Smooth muscle cell (in vitro differentiated cells): ENCODE measurements around the gene BTBD9. TPM values are rescaled to one million over a fixed set of nuclear protein-coding genes. Genes with fewer than 3 reads are reported as not detected.
"Not testable (repeated sequence)": the region's sequence is repeated elsewhere in the genome, so short reads cannot be mapped to it uniquely, and the experiment has no call there.

Source experiments
- DNase-seq: peaks from one replicate; lab custom pipeline; 2025; ENCODE audit not compliant: unreplicated experiment; lab: John Stamatoyannopoulos, UW
- H2AFZ ChIP-seq: fragments of 200-600 bp; sonication (generic); 2 replicates; pipeline ENCODE4 v1.6.0; 2016; ENCODE audit warnings: antibody characterized with exemption, low read depth, mild to moderate bottlenecking
- H3F3A ChIP-seq: fragments of 200-600 bp; sonication (generic); 2 replicates; pipeline ENCODE4 v1.6.0; 2017; ENCODE audit warnings: antibody characterized with exemption, low read depth
- H3K27ac ChIP-seq: fragments of 200-600 bp; sonication (generic); 2 replicates; pipeline ENCODE4 v1.5.1; 2016; ENCODE audit warnings: low read depth, mild to moderate bottlenecking
- H3K27me3 ChIP-seq: fragments of 200-600 bp; sonication (generic); 2 replicates; pipeline ENCODE4 v1.6.1; 2016; ENCODE audit warnings: low read depth, mild to moderate bottlenecking
- H3K36me3 ChIP-seq: fragments of 200-600 bp; sonication (generic); 2 replicates; pipeline ENCODE4 v1.5.1; 2016; ENCODE audit warnings: low read depth
- H3K4me1 ChIP-seq: fragments of 200-600 bp; sonication (generic); 2 replicates; pipeline ENCODE4 v1.5.1; 2016; ENCODE audit warnings: low read depth
- H3K4me2 ChIP-seq: fragments of 200-600 bp; sonication (generic); 2 replicates; pipeline ENCODE4 v1.6.0; 2016; ENCODE audit warnings: mild to moderate bottlenecking
- H3K4me3 ChIP-seq: fragments of 200-600 bp; sonication (generic); 2 replicates; pipeline ENCODE4 v1.5.1; 2016; ENCODE audit warnings: mild to moderate bottlenecking
- H3K79me2 ChIP-seq: fragments of 200-600 bp; sonication (generic); 2 replicates; pipeline ENCODE4 v1.6.0; 2016; ENCODE audit warnings: low read depth, mild to moderate bottlenecking
- H3K9ac ChIP-seq: fragments of 200-600 bp; sonication (generic); 2 replicates; pipeline ENCODE4 v1.6.0; 2016; ENCODE audit warnings: low read depth
- H3K9me3 ChIP-seq: fragments of 200-600 bp; sonication (generic); replicated peaks from 2 replicates; pipeline ENCODE4 v1.5.1; 2016; ENCODE audit warnings: low read depth
- H4K20me1 ChIP-seq: fragments of 200-600 bp; sonication (generic); 2 replicates; pipeline ENCODE4 v1.6.0; 2016; ENCODE audit warnings: low read depth
- WGBS: methylation state at CpG from one replicate; pipeline ENCODE4 v1.1.7; 2016; ENCODE audit warnings: low lambda C conversion rate; 5-methylcytosine and 5-hydroxymethylcytosine counted together
- polyA plus RNA-seq: library from polyadenylated mRNA; unstranded; fragments of >200 nt; fragmentation: Nextera tagmentation; extraction: Ambion mirVana; gene quantifications from 2 replicates; pipeline ENCODE4 v1.2.1, GENCODE V29; 2016
- total RNA-seq: library from RNA; depleted of rRNA; stranded (reverse); fragments of >200 nt; gene quantifications from 2 replicates; pipeline ENCODE4 v1.2.3, GENCODE V29; 2014
- TF ChIP-seq, protein P1 (sequence below): fragments of 200-600 bp; sonication (generic); IDR thresholded peaks from 2 replicates; pipeline ENCODE4 v1.5.1; 2017; ENCODE audit warnings: borderline replicate concordance, mild to moderate bottlenecking, antibody characterized with exemption; ENCODE audit not compliant: insufficient read depth, poor library complexity, severe bottlenecking

Gene BTBD9
- total and polyA plus RNA-seq, 2 experiments from 2014 or later: 5.6 to 12.5 TPM

- Histone ChIP-seq H3K4me3 (no peak overlapping the region), H3F3A (no peaks in the 10 kb centered on the region), H3K36me3 (no peaks in the 10 kb centered on the region), H4K20me1 (peaks cover 33% of the 10 kb centered on the region), H3K9ac (no peak overlapping the region), H3K27ac (no peak overlapping the region), H2AFZ (no peak overlapping the region), H3K4me2 (no peak overlapping the region), H3K27me3 (no peaks in the 10 kb centered on the region), H3K4me1 (no peaks in the 10 kb centered on the region), H3K9me3 (no peaks in the 10 kb centered on the region), H3K79me2 (peaks cover 17% of the 10 kb centered on the region)
- TF ChIP-seq, protein P1, sequence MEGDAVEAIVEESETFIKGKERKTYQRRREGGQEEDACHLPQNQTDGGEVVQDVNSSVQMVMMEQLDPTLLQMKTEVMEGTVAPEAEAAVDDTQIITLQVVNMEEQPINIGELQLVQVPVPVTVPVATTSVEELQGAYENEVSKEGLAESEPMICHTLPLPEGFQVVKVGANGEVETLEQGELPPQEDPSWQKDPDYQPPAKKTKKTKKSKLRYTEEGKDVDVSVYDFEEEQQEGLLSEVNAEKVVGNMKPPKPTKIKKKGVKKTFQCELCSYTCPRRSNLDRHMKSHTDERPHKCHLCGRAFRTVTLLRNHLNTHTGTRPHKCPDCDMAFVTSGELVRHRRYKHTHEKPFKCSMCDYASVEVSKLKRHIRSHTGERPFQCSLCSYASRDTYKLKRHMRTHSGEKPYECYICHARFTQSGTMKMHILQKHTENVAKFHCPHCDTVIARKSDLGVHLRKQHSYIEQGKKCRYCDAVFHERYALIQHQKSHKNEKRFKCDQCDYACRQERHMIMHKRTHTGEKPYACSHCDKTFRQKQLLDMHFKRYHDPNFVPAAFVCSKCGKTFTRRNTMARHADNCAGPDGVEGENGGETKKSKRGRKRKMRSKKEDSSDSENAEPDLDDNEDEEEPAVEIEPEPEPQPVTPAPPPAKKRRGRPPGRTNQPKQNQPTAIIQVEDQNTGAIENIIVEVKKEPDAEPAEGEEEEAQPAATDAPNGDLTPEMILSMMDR: no peak
- 85% methylated on average over 1 of the region's 1 CpG for WGBS
- no peak for DNase-seq
These were observed 7.2 kb downstream of the BTBD9 start for GRCh38 chr6:38632490-38632889.

GRCh38 chr6:38631186-38631783 lies 8.4 kb downstream of the BTBD9 start:
- WGBS: 95% methylated on average over 3 of the region's 3 CpGs

DNA sequence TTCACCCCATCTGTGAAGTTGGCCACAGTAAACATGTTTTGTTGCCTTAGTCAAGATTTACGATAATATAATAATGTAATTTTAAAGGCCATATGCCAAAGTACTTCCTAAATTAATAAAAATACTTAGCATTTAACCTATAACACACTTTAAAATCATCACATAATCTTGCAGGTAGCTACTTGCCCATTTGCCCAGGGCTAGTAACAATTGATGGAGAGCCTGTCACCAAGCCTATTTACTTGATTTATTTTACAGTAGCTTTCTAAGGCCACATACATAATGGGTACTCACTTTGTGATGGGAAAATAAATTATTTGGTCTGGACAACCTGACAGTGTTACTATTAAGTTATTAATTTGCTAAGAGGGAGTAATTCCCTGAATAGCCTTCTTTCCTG lies 14.5 kb downstream of the BTBD9 start:
- Histone ChIP-seq H3K27me3 (no peaks in the 10 kb centered on the region), H3F3A (no peaks in the 10 kb centered on the region), H2AFZ (no peak overlapping the region), H3K4me1 (no peaks in the 10 kb centered on the region), H4K20me1 (peaks cover 17% of the 10 kb centered on the region), H3K9ac (no peak overlapping the region), H3K27ac (no peak overlapping the region), H3K9me3 (no peaks in the 10 kb centered on the region), H3K36me3 (no peaks in the 10 kb centered on the region), H3K4me3 (no peak overlapping the region), H3K4me2 (no peak overlapping the region), H3K79me2 (peaks cover 2% of the 10 kb centered on the region)
- no peak for DNase-seq
- TF ChIP-seq, protein P1: no peak
- WGBS: 97% methylated on average over 1 of the region's 1 CpG

More at GRCh38 chr6:38631186-38631783, 8.4 kb downstream of the BTBD9 start:
- no peaks in the 10 kb centered on the region for H3F3A ChIP-seq
- peaks cover 33% of the 10 kb centered on the region for H4K20me1 ChIP-seq
- no peak overlapping the region for H3K4me2 ChIP-seq
- no peak overlapping the region for H2AFZ ChIP-seq
- no peaks in the 10 kb centered on the region for H3K27me3 ChIP-seq
- H3K27ac ChIP-seq: no peak overlapping the region
- H3K79me2 ChIP-seq: peaks cover 13% of the 10 kb centered on the region
- DNase-seq: no peak
- no peak overlapping the region for H3K9ac ChIP-seq
- H3K4me3 ChIP-seq: no peak overlapping the region
- H3K4me1 ChIP-seq: no peaks in the 10 kb centered on the region
- TF ChIP-seq, protein P1: no peak
- no peaks in the 10 kb centered on the region for H3K36me3 ChIP-seq
- no peaks in the 10 kb centered on the region for H3K9me3 ChIP-seq

DNA sequence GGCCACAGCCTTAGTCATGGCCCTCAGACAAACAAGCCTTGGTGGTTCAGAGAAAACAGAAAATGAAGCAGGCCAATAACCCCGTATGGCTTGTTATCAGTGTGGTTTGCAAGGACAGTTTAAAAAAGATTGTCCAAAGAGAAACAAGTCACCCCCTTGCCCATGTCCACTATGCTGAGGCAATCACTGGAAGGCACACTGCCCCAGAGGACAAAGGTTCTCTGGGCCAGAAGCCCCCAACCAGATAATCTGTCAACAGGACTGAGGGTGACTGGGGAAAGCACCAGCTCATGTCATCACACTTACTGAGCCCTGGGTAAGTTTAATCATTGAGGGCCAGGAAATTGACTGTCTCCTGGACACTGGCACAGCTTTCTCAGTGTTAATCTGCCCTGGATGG lies 20.4 kb downstream of the BTBD9 start:
- not testable (repeated sequence) for H3K9ac ChIP-seq, H3K27ac ChIP-seq, H3K9me3 ChIP-seq, H3K27me3 ChIP-seq, DNase-seq, H3K4me3 ChIP-seq, H3K36me3 ChIP-seq, H3K79me2 ChIP-seq, H3F3A ChIP-seq, H3K4me2 ChIP-seq, H3K4me1 ChIP-seq, H2AFZ ChIP-seq
- peaks cover 14% of the 10 kb centered on the region for H4K20me1 ChIP-seq
- 48% methylated on average over 1 of the region's 1 CpG for WGBS

- not testable (repeated sequence) for H3F3A ChIP-seq, H3K4me1 ChIP-seq, H3K4me3 ChIP-seq, H3K27ac ChIP-seq, DNase-seq, H3K9me3 ChIP-seq, H3K79me2 ChIP-seq, H3K36me3 ChIP-seq, H3K9ac ChIP-seq, H2AFZ ChIP-seq, H3K4me2 ChIP-seq, H3K27me3 ChIP-seq
- peaks cover 14% of the 10 kb centered on the region for H4K20me1 ChIP-seq
- 53% methylated on average over 1 of the region's 1 CpG for WGBS
These were observed 21.4 kb downstream of the BTBD9 start for GRCh38 chr6:38618301-38618700.
